ENCODE results near the gene RPUSD1. TPM values are rescaled to one million over a fixed set of nuclear protein-coding genes. Genes with fewer than 3 reads are reported as not detected.

RPUSD1 gene
- total RNA-seq, 2 donors from 2014 or later = 24.1 to 34.4 TPM

- H3K9ac ChIP-seq (ENCODE audit: extremely low read depth, low read length, poor library complexity, severe bottlenecking) = no peak overlapping the region
- H3K36me3 ChIP-seq (ENCODE audit: control insufficient read depth, insufficient read depth, low read length) = no peaks in the 10 kb centered on the region
- H3K9me3 ChIP-seq (ENCODE audit: control insufficient read depth, low read length) = no peaks in the 10 kb centered on the region
- no peak overlapping the region for H3K4me3 ChIP-seq (ENCODE audit: low read length)
- peak overlapping the region; percentile 52 for H3K27ac Mint-ChIP-seq
- H3K4me3 Mint-ChIP-seq = no peak overlapping the region
- no peaks in the 10 kb centered on the region for H3K27me3 Mint-ChIP-seq (ENCODE audit: insufficient read depth)
- 88 to 90% methylated on average over 32 to 36 of the region's 36 CpGs for WGBS, 2 experiments (ENCODE audit: insufficient coverage in 1 of 2, insufficient read length in 1 of 2)
- no peaks in the 10 kb centered on the region for H3K27me3 ChIP-seq (ENCODE audit: control insufficient read depth, insufficient read depth, low read length, poor library complexity, severe bottlenecking)
- no peak for DNase-seq
- no peaks in the 10 kb centered on the region for H3K9me3 Mint-ChIP-seq
- H3K4me1 Mint-ChIP-seq = no peaks in the 10 kb centered on the region
- no peaks in the 10 kb centered on the region for H3K4me1 ChIP-seq (ENCODE audit: control insufficient read depth, insufficient read depth, low read length)
- H3K27ac ChIP-seq (ENCODE audit: low read depth, low read length) = no peak overlapping the region
- no peak for TF ChIP-seq CTCF (conservative IDR thresholded peaks at IDR 0.05)
- no peaks in the 10 kb centered on the region for H3K36me3 Mint-ChIP-seq (ENCODE audit: low read depth)
These were observed 37.3 kb upstream of the RPUSD1 start for GRCh38 chr16:825341-826061.

DNA sequence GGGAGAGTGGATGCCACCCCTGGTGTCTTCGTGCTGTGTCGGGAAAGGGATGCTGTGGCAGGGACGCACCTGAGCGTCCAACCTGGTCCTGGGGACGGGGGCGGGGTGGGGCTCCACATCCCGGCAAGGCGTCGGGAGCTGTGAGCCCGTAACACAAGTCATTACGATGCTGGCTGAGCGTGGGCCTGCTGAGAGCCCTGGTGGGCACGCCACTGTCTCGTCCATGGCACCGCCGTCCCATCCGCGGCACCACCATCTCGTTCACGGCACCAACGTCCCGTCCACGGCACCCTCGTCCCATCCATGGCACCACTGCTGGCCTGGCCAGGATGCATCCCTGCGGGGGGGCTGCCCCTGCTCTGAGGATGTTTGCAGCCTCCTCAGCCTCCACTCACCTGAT is 36.4 kb upstream of the RPUSD1 start:
- Mint-ChIP-seq H3K9me3 (no peaks in the 10 kb centered on the region), H3K4me3 (no peak overlapping the region), H3K27ac (no peak overlapping the region), H3K27me3 (ENCODE audit: insufficient read depth) (no peaks in the 10 kb centered on the region), H3K36me3 (ENCODE audit: low read depth) (no peaks in the 10 kb centered on the region), H3K4me1 (no peaks in the 10 kb centered on the region)
- no peaks in the 10 kb centered on the region for H3K27me3 ChIP-seq (ENCODE audit: control insufficient read depth, insufficient read depth, low read length, poor library complexity, severe bottlenecking)
- no peak for TF ChIP-seq CTCF (conservative IDR thresholded peaks at IDR 0.05)
- no peak overlapping the region for H3K9ac ChIP-seq (ENCODE audit: extremely low read depth, low read length, poor library complexity, severe bottlenecking)
- no peaks in the 10 kb centered on the region for H3K4me1 ChIP-seq (ENCODE audit: control insufficient read depth, insufficient read depth, low read length)
- no peak overlapping the region for H3K27ac ChIP-seq (ENCODE audit: low read depth, low read length)
- H3K9me3 ChIP-seq (ENCODE audit: control insufficient read depth, low read length) = no peaks in the 10 kb centered on the region
- 92% methylated on average over 24 to 25 of the region's 25 CpGs for WGBS, 2 experiments (ENCODE audit: insufficient coverage in 1 of 2, insufficient read length in 1 of 2)
- no peak for DNase-seq
- H3K4me3 ChIP-seq (ENCODE audit: low read length) = no peak overlapping the region
- no peaks in the 10 kb centered on the region for H3K36me3 ChIP-seq (ENCODE audit: control insufficient read depth, insufficient read depth, low read length)

GRCh38 chr16:824194-824593 is 36.0 kb upstream of the RPUSD1 start:
- WGBS, 2 experiments (ENCODE audit: insufficient coverage in 1 of 2, insufficient read length in 1 of 2) = 89 to 95% methylated on average over 20 to 22 of the region's 22 CpGs
- Mint-ChIP-seq H3K27me3 (ENCODE audit: insufficient read depth) (no peaks in the 10 kb centered on the region), H3K27ac (no peak overlapping the region)

More at GRCh38 chr16:824194-824593, 36.0 kb upstream of the RPUSD1 start:
- Mint-ChIP-seq H3K9me3 (no peaks in the 10 kb centered on the region), H3K4me3 (no peak overlapping the region), H3K36me3 (ENCODE audit: low read depth) (no peaks in the 10 kb centered on the region), H3K4me1 (no peaks in the 10 kb centered on the region)
- no peaks in the 10 kb centered on the region for H3K9me3 ChIP-seq (ENCODE audit: control insufficient read depth, low read length)
- no peak for DNase-seq
- TF ChIP-seq CTCF (conservative IDR thresholded peaks at IDR 0.05) = no peak
- no peak overlapping the region for H3K27ac ChIP-seq (ENCODE audit: low read depth, low read length)
- H3K4me1 ChIP-seq (ENCODE audit: control insufficient read depth, insufficient read depth, low read length) = no peaks in the 10 kb centered on the region
- no peaks in the 10 kb centered on the region for H3K27me3 ChIP-seq (ENCODE audit: control insufficient read depth, insufficient read depth, low read length, poor library complexity, severe bottlenecking)
- H3K9ac ChIP-seq (ENCODE audit: extremely low read depth, low read length, poor library complexity, severe bottlenecking) = no peak overlapping the region
- no peaks in the 10 kb centered on the region for H3K36me3 ChIP-seq (ENCODE audit: control insufficient read depth, insufficient read depth, low read length)
- H3K4me3 ChIP-seq (ENCODE audit: low read length) = no peak overlapping the region

Data from endodermal cell (in vitro differentiated cells).